DMS53 (cell line): ENCODE measurements around the gene TRIM49C.
"Not testable (repeated sequence)": the region's sequence is repeated elsewhere in the genome, so short reads cannot be mapped to it uniquely, and the experiment has no call there.

ENCODE experiments used
- DNase-seq: peaks from one replicate; lab custom pipeline; 2025; lab: John Stamatoyannopoulos, UW

The TRIM49C gene

GRCh38 chr11:90030806-90031205 is at the start of gene TRIM49C:
Gene TRIM49C, plus strand, starts transcription at chr11:90031106. Its CDS starts 4,106 bp downstream, at chr11:90035212.
- DNase-seq = not testable (repeated sequence)

- not testable (repeated sequence) for DNase-seq
These were observed 6.7 kb upstream of the TRIM49C start for GRCh38 chr11:90024184-90024583.

- DNase-seq = not testable (repeated sequence)
These were observed 20.8 kb downstream of the TRIM49C start for GRCh38 chr11:90051591-90052209.

GRCh38 chr11:90052311-90052710 is 21.4 kb downstream of the TRIM49C start:
- not testable (repeated sequence) for DNase-seq

GRCh38 chr11:90053545-90053944 is 22.6 kb downstream of the TRIM49C start:
- DNase-seq = not testable (repeated sequence)

- not testable (repeated sequence) for DNase-seq
These were observed 54.7 kb downstream of the TRIM49C start, which contains the start of gene UBTFL1 for GRCh38 chr11:90085650-90086049. Gene UBTFL1, plus strand, starts transcription at chr11:90085950. Its CDS starts 0 bp downstream, at chr11:90085950.

GRCh38 chr11:90088731-90089130 is 57.8 kb downstream of the TRIM49C start:
- DNase-seq = not testable (repeated sequence)
